Measurements from ENCODE around the gene ASCL5. TPM values are rescaled to one million over a fixed set of nuclear protein-coding genes. Genes with fewer than 3 reads are reported as not detected.
"Not testable (repeated sequence)": the region's sequence is repeated elsewhere in the genome, so short reads cannot be mapped to it uniquely, and the experiment has no call there.

The ASCL5 gene
- total and polyA plus RNA-seq, 3 donors from 2014 or later: 0.24 TPM; not detected in 2

- TF ChIP-seq CTCF (IDR thresholded peaks at IDR 0.05) (no peak), POLR2A (IDR thresholded peaks at IDR 0.05) (no peak)
- no peaks in the 10 kb centered on the region for H3K9me3 ChIP-seq
- H3K4me1 ChIP-seq: peaks cover 6% of the 10 kb centered on the region
- intact Hi-C loops (cut with DNase I; ENCODE audit: low total_unique reads): no loop called here
- H3K27ac ChIP-seq: no peak overlapping the region
- H3K36me3 ChIP-seq (ENCODE audit: low read depth, missing control alignments): no peaks in the 10 kb centered on the region
- no peaks in the 10 kb centered on the region for H3K27me3 ChIP-seq
- H3K4me3 ChIP-seq: no peak overlapping the region
- DNase-seq: no peak
- whole genome bisulfite sequencing, 2 donors: 79 to 98% methylated on average over 3 of the region's 3 CpGs
These were observed 42.2 kb upstream of the ASCL5 start for GRCh38 chr1:201169203-201169602.

- no peak for DNase-seq
- 83 to 86% methylated on average over 13 of the region's 13 CpGs for WGBS, 2 donors
- H3K36me3 ChIP-seq (ENCODE audit: low read depth, missing control alignments): no peaks in the 10 kb centered on the region
- TF ChIP-seq CTCF (IDR thresholded peaks at IDR 0.05): no peak
- no peak for TF ChIP-seq POLR2A (IDR thresholded peaks at IDR 0.05)
- no peak overlapping the region for H3K4me3 ChIP-seq
- no peaks in the 10 kb centered on the region for H3K27me3 ChIP-seq
- H3K9me3 ChIP-seq: no peaks in the 10 kb centered on the region
- no peak overlapping the region for H3K27ac ChIP-seq
- peaks cover 6% of the 10 kb centered on the region for H3K4me1 ChIP-seq
- intact Hi-C loops (cut with DNase I; ENCODE audit: low total_unique reads): no loop called here
These were observed 40.3 kb upstream of the ASCL5 start for GRCh38 chr1:201167041-201167991.

- H3K36me3 ChIP-seq (ENCODE audit: low read depth, missing control alignments): no peaks in the 10 kb centered on the region
- intact Hi-C loops (cut with DNase I; ENCODE audit: low total_unique reads): no loop called here
- no peaks in the 10 kb centered on the region for H3K9me3 ChIP-seq
- DNase-seq: no peak
- no peaks in the 10 kb centered on the region for H3K4me1 ChIP-seq
- no peak overlapping the region for H3K27ac ChIP-seq
- H3K4me3 ChIP-seq: no peak overlapping the region
- TF ChIP-seq POLR2A (IDR thresholded peaks at IDR 0.05) (no peak), CTCF (IDR thresholded peaks at IDR 0.05) (no peak)
- WGBS, 2 donors: 70 to 72% methylated on average over 7 of the region's 7 CpGs
- H3K27me3 ChIP-seq: no peaks in the 10 kb centered on the region
These were observed 37.7 kb upstream of the ASCL5 start for GRCh38 chr1:201164645-201165044.

GRCh38 chr1:201163707-201164106 is 36.7 kb upstream of the ASCL5 start:
- TF ChIP-seq POLR2A (IDR thresholded peaks at IDR 0.05): no peak
- TF ChIP-seq CTCF (IDR thresholded peaks at IDR 0.05): no peak
- Histone ChIP-seq H3K36me3 (ENCODE audit: low read depth, missing control alignments) (no peaks in the 10 kb centered on the region), H3K27ac (no peak overlapping the region), H3K4me3 (no peak overlapping the region), H3K4me1 (no peaks in the 10 kb centered on the region), H3K9me3 (no peaks in the 10 kb centered on the region), H3K27me3 (no peaks in the 10 kb centered on the region)
- no peak for DNase-seq
- intact Hi-C loops (cut with DNase I; ENCODE audit: low total_unique reads): no loop called here
- WGBS, 2 donors: 50 to 61% methylated on average over 4 of the region's 4 CpGs

GRCh38 chr1:201163036-201163435 is 36.1 kb upstream of the ASCL5 start:
- H3K27me3 ChIP-seq; H3K9me3 ChIP-seq; H3K4me3 ChIP-seq; intact Hi-C loops (cut with DNase I; ENCODE audit: low total_unique reads); DNase-seq; H3K27ac ChIP-seq; H3K4me1 ChIP-seq; H3K36me3 ChIP-seq (ENCODE audit: low read depth, missing control alignments): not testable (repeated sequence)
- WGBS, 2 donors: 83 to 91% methylated on average over 8 of the region's 8 CpGs
